Measurements from ENCODE around the gene C16orf78. TPM values are rescaled to one million over a fixed set of nuclear protein-coding genes. Genes with fewer than 3 reads are reported as not detected.

The C16orf78 gene
- total RNA-seq, 1 donor from 2014 or later = not detected

GRCh38 chr16:49446805-49447204, 73.2 kb downstream of the C16orf78 start:
- Mint-ChIP-seq H3K9me3 (no peaks in the 10 kb centered on the region), H3K36me3 (no peaks in the 10 kb centered on the region), H3K4me1 (ENCODE audit: unreplicated experiment) (peaks cover 5% of the 10 kb centered on the region), H3K27ac (no peak overlapping the region), H3K27me3 (peaks cover 23% of the 10 kb centered on the region), H3K4me3 (no peak overlapping the region)
- no peak for TF ChIP-seq CTCF (conservative IDR thresholded peaks at IDR 0.05)
- no peak for DNase-seq (ENCODE audit: extremely low spot score, unreplicated experiment)

Other genes with a start within 250 kb of the C16orf78 start
- gene CBLN1, start 92.0 kb upstream of the C16orf78 start, total RNA-seq (ENCODE audit: low replicate concordance) = 5.8 and 11.3 TPM in 2 replicates

Measured in type B pancreatic cell (in vitro differentiated cells).